HG02588 (cell line): ENCODE measurements around the gene OR8B4.
"Not testable (repeated sequence)": the region's sequence is repeated elsewhere in the genome, so short reads cannot be mapped to it uniquely, and the experiment has no call there.

Experiments
- ATAC-seq: cut with Tn5 transposase; IDR thresholded peaks from one replicate; pipeline ENCODE4 v1.9.1; 2021; ENCODE audit warnings: mild to moderate bottlenecking, moderate library complexity; ENCODE audit not compliant: unreplicated experiment

The OR8B4 gene

DNA sequence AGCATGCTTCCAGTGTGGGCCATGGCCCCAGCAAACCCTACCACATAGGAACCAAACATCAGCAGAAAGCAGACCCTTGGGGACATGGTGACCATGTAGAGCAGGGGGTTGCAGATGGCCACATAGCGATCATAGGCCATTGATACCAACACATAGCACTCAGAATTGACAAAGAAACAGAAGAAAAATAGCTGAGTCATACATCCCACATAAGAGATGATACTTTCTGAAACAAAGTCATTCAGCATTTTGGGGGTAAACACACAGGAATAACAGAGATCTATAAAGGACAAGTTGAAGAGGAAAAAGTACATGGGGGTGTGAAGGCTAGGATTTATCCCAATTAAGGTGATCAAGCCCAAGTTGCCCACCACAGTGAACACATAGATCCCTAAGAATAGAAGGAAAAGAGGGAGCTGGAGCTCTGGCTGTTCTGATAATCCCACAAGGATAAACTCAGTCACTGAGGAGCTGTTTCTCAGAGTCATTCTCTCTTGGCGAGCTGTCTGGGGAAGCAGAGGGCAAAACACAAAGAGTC, at the start of gene OR8B4:
Gene OR8B4 (minus strand): TSS at position 488 of the 538 bp plus-strand sequence. CDS start 0 bp downstream, at position 488.
- no peak for ATAC-seq

GRCh38 chr11:124474079-124474478, 49.4 kb upstream of the OR8B4 start:
- ATAC-seq, result no peak

DNA sequence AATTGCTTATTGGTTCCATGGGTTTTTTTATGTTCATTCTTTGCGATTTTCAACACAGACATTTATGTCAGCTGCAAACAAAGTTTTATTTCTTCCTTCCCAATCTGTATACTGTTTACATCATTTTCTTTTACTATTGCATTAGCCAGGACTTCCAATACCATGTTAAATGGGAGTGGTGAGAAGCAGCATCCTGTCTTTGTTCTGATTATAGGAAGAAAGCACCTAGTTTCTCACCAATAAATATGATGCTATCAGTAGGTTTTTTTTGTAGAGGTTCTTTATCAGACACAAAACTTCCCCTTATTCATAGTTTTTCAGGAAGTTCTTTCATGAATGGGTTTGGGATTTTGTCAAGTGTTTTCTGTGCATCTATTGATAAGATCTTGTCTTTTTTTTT, 48.8 kb upstream of the OR8B4 start:
- no peak for ATAC-seq

GRCh38 chr11:124470561-124471227, 46.0 kb upstream of the OR8B4 start:
- ATAC-seq, result no peak

DNA sequence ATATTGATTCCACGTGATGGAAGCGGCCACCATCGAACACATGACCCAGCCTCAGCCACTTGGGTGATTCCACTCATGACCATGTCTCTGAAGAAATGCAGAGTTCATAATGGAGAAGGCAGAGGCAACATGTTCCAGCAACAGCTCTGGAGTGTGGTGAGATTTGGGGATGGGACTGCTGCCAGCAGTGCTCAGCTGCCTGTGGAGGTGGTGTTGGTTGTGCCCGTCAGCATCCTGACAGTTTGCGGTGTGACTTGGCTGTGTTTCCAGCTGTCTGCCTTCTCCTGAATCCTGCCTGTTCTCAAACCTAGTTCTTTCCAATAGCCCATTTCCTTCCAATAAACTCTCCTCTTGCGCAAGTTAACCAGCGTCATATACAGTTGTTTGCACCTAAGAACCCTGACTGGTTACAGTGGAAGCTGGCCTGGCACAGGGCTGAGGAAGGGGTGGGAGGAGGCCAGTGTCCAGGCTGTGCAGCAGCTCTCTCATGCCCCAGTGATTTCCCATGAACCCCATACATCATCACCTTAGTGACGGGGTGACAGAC, 42.8 kb upstream of the OR8B4 start:
- ATAC-seq, result no peak

- ATAC-seq, result no peak
Observed at GRCh38 chr11:124465368-124465767, 40.7 kb upstream of the OR8B4 start.

DNA sequence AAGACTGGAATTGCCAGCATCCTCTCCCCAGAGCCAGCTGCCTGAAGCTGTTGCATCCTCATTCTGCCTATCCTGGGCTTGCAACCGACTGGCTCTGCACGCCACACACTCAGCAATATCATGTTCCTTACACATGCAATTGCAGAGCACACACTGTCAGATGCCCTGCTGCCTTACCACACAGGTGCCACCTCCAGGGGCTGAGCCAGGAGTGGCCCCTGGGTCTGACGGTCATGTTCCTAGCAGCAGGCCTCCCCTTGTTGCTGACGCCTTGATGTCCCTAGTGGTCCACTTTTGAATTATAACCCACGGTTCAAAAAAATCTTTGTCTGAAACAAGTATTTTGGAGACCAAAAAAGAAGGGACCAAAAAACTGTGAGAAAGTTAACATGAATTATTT, 39.3 kb upstream of the OR8B4 start:
- ATAC-seq, result no peak

DNA sequence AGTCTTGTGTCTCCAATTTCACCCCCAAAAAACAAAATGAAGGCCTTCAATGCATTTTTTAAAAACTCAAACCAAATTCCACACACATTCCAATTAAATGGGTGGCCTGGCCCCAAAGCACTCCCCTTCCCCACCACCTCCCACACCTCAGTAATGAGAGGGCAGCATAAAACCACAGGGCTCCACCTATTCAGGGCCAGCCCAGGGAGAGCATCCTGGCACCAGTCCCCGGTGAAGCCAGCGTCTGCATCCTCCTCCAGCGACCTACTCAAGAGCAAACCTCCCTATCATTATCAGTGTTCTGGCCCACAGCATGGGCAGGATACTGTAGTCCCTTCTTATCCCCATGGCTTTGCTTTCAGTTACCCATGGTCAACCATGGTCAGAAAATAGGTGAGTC, 38.7 kb upstream of the OR8B4 start:
- ATAC-seq, result no peak

GRCh38 chr11:124460459-124460858, 35.8 kb upstream of the OR8B4 start:
- no peak for ATAC-seq

DNA sequence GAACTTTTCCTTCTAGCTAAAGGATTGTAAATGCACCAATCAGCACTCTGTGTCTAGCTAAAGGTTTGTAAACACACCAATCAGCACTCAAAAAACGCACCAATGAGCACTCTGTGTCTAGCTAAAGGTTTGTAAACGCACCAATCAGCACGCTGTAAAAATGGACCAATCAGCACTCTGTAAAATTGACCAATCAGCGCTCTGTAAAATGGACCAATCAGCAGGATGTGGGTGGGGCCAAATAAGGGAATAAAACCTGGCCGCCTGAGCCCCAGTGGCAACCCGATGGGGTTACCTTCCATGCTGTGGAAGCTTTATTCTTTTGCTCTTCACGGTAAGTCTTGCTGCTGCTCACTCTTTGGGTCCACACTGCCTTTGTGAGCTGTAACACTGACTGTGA, 34.7 kb upstream of the OR8B4 start:
- not testable (repeated sequence) for ATAC-seq

DNA sequence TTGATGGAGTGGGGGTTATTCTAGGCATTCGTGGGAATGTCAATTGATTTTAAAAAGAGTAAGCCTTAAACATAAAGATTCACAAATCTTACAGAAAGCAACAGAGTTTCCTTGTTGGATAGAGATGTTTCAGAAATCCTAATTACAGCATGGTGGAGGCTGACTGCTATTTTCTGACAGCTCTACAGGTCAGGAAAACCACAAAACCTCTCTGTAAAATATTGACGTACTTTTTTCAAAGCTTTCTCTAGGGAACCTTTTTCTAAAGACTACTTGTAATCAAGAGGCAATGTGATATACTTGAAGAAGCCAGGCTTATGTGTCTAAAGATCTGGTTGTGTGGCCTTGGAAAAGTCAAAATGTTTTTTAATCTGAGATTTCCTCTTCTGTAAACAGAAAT, 29.9 kb upstream of the OR8B4 start:
- no peak for ATAC-seq

DNA sequence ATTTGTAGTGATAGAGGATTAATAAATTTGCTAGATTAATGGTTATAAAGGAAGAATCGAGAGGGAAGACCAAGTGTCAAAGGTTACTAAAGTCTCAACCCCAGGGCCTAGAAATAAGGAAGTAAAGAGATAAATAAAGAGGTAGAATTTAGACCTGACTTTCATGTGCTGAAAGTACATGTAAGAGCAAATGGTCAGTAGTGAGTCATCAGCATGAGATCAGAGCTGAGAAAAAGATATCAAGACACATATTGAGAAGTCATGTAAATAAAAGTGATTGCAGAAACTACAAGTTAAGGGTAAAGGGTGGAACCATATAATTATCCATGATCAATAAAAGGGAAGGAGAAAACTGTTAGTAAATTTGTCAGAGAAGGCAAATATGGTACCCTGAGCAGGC, 22.2 kb upstream of the OR8B4 start:
- ATAC-seq, result no peak

DNA sequence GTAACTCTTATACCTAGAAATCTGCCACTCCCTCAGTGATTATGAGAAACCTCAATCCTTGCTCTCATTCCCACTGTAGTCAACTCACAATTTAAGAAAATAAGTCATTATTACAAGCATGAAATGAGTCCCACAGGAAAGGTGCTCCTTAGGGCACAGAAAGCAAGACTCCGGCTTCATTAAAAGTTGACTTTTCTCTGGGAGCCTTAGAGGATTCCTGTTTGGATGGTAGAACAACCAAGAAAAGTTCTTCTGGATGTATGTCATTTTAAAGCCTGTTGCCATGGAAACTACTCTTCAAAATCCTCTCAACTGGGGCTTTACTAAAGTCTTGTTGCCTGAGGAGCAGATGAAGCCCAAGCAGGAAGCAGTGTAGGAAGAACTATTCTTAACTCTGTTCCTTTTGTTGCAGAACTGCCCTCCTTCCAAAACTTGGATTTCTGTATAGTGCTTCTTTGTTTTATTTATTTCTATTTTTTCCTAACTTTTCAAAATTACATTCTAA, 21.0 kb upstream of the OR8B4 start, which contains the start of gene OR8B8:
Gene OR8B8 (minus strand): TSS at position 51 of the 505 bp plus-strand sequence. CDS start 4,611 bp downstream, outside the sequence.
- no peak for ATAC-seq

- no peak for ATAC-seq
Observed at GRCh38 chr11:124442847-124443246, 18.2 kb upstream of the OR8B4 start.

- ATAC-seq, result no peak
Observed at GRCh38 chr11:124442442-124442841, 17.8 kb upstream of the OR8B4 start.

- no peak for ATAC-seq
Observed at GRCh38 chr11:124441519-124441918, 16.8 kb upstream of the OR8B4 start.

- no peak for ATAC-seq
Observed at GRCh38 chr11:124441081-124441480, 16.4 kb upstream of the OR8B4 start.

DNA sequence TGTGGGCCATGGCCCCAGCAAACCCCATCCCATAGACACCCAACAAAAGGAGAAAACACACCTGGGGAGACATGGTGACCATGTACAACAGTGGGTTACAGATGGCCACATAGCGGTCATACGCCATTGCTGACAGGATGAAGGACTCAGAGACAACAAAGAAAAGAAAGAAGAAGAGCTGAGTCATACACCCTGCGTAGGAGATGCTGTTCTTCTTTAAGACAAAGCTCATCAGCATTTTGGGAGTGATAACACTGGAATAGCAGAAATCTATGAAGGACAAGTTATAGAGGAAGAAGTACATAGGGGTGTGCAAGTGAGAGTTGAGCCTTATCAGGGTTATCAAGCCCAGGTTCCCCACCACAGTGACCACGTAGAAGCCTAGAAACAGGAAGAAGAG, 15.9 kb upstream of the OR8B4 start:
- ATAC-seq, result no peak

DNA sequence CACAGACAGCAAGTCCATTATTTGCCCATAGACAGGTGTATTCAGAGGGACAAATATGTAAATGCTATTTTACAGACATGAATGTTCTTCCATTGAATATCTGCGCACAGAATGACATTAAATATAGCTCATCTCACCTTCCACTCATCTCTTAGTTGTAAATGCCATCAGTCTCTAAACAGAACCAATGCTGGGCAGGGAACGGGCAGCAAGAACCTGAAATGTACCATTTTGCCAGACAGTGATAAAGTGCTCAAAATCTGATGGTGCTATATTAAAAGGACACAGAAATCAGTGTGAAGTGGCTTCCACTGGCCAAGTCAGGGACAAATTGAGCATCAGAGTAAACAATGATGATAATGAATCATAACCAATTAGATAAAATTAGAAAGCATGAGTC, 10.0 kb upstream of the OR8B4 start:
- no peak for ATAC-seq

DNA sequence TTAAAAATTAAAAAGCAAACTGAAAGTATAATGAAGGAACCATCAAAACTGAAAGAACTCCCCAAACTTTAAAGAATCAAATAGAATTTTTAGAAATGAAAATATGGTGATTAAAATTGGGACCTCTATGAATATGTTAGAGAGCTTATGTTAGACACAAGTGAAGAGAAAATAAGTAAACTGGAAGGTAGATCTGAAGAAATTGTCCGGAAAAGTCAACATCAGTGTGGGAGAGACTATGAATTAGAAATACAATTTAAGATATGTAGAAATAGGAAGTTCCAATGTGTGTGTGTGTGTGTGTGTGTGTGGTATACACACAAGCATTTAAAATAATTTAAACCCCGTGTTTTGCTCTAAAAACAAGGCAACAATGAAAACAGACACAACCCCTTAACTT, 4.9 kb upstream of the OR8B4 start:
- no peak for ATAC-seq

- ATAC-seq, result no peak
Observed at GRCh38 chr11:124421043-124421442, 3.6 kb downstream of the OR8B4 start.

GRCh38 chr11:124415356-124415923, 9.2 kb downstream of the OR8B4 start:
- no peak for ATAC-seq
